ENCODE measurements around the gene AFF3.

The AFF3 gene

DNA sequence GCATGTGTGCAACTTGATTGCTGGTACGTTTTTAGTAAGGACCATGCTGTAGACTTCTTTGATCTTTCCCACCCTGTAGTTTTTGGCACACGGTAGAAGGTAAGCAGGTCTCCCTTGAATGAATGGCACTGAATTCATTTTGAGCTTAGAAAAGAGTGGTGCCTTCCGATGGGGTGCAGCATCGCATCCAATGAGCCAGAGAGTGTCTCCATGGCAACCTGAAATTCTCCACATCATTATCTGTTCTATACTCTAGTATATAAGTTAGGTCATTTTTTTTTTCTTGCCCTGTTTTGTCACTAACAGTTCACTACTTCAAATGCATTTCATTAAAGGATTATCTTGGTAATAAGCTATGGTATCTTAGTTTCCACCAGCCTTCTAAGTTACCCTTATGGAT is 571.4 kb downstream of the AFF3 start:
- no peak for DNase-seq

DNA sequence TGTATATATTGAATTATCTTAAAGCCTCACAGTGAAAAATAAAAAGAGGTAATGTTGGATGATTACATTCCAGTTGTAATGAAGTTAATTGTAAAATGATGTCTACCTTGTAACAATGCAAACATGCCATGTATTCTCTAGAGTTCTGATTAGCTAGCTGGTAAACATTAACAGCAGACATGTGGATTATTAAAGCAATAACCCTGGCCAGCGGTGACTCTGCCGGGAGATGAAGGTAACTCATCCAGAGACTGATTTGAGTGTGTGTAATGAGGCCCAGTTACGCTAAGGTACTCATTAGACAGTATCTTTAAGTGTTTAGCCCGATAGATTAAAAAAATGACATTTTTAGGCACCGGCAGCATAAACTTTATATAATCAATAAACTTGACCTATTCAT is 573.0 kb downstream of the AFF3 start:
- DNase-seq = no peak

DNA sequence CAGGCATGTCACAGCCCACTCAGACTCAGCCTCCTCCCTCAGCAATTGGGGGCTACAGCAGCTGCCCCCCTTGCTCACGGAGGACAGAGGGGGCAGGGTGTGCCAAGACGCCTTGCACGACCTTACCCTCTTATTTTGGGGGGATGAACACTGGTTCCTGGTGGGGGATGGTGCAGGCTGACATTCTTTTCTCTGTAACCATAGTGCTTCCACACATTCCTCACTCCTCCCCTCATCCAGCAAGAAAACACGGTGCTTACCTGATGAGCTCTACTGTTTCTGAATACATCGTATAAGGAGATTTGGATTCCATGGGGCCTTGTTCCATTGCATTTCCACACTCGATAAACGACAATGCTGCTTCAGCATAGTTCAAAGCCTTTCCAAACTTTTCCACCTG is 577.2 kb downstream of the AFF3 start:
- DNase-seq = no peak

DNA sequence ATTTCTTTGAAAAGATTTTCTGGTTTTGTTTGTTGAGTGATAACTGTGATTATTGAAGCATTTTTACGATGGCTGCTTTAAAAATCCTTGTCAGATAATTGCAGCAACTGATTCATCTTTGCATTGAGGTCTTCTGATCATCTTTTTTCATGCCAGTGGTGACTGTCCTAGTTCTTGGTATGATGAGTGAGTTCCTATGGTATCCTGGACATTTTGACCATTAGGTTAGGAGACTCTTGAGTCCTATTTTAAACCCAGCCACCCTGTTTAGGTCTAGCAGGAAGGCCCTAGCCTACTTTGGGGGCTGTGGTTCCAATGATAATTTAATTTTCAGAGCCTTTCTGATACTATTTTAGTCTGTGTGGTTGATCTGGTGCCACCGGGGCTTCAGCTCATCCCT is 579.9 kb downstream of the AFF3 start:
- DNase-seq = no peak

DNA sequence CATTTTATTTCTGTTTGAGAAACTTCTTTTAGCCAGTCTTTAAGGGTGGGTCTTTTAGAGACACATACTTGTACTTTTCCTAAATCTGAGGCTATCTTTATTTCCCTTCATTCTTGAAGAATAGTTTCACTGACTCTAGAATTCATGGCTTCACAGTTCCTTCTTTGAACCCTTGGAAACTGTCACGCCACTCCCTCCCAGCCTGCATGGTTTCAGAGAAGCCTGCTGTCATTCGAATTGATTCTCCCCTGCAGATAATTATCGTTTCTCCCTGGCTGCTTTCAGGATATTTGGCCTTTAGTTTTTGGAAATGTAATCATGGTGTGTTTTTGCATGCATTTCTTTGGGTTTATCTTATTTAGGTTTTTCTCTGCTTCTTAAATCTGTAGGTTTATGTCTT is 580.6 kb downstream of the AFF3 start:
- no peak for DNase-seq

DNA sequence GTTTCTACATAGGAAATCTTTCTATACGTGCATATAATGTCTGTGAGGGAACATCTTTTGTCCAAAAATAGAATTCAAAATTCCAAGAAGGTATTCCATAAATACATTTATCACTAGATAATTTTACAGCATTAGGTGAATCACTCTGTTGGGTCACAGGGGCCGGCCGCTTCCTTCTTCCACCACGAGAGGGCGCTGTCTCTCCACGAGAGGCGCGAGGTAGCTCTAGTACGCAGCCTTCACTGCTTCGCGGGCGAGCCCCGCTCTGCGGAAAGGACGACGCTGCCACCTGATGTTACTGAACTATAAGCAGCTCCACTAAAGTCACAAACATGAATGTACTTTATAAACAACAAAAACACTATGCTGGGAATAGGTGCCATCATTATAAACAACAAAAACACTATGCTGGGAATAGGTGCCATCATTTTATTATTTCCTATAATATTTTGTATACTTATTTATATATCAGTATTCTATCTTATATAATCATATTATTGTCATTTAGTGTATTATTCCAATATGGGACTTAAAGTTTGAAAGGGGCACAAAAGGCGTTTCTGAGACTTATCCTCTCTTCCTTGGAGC is 583.2 kb downstream of the AFF3 start:
- DNase-seq = peak; percentile 26

DNA sequence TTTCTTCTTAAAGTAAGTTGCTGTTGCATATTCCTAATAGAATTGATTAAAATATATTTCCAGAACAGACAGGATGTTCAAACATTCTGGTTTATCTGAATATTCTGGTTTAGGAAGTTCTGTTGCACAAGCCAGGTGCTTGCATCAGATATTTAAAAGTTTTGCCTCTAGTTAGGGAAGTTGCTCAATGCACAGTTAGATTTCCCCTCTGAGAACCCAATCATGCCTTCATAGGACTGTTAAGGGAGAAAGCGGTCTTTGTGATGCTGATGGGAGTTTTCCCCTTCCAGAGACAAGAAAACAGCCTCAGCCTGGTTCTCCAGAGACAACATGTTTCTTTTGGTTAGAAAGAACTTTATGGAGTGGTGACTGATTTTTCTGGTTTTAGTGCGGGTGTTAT is 587.0 kb downstream of the AFF3 start:
- no peak for DNase-seq

DNA sequence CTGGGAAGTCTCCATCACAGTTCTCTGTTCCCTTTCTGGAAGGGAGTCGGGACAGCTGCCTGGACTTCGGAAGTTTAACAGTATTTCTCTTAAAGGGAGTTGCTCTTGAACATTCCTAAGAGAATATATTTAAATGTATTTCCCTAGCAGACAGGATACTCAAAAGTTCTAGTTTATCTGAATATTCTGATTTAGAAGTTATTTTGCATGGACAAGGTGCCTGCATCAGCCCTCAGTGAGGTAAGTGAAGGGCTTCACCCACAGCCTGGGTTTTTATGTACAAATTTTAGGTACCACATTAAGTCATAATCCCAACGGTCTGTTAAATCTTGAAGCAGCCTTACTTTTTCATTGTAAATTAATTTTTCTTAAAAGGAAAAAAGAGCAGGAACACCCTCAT is 587.5 kb downstream of the AFF3 start:
- no peak for DNase-seq

DNA sequence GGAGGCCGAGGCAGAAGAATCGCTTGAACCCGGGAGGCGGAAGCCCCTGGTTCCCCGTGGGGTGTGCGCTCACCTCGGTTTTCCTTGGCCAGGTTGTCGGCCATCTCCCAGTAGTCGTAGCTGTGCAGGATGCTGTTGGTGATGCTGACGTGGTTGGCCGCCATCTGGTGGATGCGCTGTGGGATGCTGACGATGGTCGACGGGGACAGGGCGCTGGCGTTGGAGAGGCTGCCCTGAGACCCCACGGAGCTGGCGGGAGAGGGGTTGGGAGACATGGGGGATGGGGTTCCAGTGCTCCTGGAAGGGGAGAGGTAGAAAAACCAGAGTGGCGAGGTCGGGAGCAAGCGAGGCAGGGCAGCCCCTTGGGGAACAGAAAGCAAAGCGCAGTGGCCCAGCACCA is 588.2 kb downstream of the AFF3 start:
- no peak for DNase-seq

DNA sequence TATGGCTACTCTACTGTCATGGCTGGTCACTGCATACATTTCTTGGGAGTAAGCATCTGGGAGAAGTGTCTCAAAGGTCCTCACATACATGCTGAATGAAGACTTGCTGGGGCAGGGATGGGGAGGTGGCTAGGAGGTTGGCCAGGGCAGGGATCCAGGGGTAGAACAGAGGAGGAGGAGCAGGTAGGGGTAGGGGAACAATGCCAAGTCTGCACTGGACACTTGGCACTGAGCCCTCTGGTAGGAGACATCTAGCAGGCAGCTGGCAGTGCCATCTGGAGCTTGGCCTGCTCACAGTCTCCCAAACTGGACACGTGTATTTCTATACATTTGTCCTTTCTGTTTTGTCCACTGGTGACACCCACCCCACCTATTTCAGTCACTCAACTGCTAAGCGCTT is 589.9 kb downstream of the AFF3 start:
- peak; percentile 18 for DNase-seq

DNA sequence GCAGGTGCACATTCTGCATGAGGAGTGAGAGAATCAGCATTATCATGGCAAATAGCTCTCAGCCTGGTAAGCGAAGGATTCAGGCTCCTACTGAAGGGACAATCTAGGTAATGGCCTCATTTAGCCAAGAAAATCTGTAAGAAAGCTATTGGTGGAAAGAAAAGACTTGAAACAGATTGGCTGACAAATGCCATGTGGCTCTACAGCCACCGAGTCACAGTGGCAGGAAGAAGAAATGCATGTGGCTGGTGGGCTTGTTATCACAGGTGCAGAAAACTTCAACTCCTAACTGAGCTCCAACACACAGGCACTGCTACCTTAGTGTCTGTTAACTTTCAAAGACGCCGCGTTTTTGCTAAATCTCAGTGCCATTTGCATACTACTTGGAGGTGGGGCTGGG is 592.0 kb downstream of the AFF3 start:
- no peak for DNase-seq

DNA sequence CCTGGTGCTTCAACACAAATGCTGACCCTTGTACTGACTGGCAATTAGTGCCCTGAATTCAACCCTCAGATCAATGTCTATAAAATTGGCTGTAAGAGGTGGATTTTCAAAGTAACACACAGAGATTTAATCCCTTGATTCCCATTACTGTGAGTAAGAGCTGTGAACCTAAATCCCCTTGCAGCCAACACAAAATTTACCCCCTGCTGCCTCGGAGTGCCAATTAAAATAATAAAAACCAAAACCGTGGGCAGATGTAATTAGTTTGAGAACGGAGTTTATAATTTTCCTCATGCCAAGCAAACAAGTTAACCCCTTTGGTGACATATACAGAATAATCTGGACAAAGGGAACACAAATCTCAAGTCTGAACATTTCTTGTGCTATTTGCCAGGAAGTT is 596.8 kb downstream of the AFF3 start:
- no peak for DNase-seq

DNA sequence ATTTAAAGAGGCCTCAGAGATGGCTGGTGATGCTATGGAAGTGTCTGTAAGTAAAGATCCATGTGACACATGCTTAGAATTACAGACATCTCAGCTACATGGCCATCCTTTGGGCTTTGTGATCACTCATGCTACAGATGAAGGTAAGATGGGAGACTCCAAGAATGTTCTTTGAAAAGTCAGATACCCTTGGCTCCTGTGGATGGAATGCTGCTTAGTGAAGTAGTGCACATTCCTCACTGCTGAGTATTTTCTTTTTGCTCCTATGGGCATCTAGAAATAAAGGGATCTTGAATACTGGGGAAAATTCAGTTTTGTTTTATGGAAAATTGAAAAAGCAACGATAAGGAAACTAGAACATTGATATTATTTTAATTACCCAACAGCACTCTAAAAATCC is 597.3 kb downstream of the AFF3 start:
- no peak for DNase-seq

DNA sequence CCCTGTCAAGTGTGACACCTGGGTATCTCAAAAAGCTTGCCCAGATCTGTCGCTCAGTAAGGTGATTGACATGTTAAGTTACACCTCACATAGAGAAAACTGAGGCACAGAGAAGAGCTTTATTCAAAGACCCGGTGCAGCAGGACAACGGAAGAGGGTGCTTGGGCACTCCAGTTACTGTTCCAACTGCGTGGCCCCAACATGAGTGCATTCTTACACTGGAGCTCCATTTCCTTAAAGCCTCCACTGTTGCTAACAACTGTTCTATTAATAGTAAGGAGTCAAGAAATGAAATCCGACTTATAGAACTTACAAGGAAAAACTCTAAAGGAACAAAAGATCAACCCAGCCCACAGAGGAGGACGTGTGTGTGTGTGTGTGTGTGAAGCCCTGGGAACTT is 597.8 kb downstream of the AFF3 start:
- no peak for DNase-seq

DNA sequence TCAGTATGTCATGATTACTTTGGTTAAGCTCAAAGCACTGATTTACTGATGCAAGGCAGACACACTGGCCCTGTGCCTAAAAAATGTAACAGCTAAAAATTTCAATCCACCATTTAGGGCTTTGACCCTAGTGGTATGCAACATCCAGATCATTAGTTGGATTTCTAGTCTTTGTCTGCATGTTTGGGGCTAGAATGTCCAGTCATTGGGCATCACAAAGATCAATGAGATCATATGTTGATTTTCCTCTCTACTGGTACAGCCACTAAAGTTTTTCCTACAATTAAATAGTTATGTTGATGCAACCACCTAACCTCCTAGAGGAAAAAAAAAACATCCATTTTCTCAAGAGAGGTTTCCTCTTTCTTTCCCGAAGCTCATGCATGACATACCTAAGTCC is 599.1 kb downstream of the AFF3 start:
- no peak for DNase-seq

DNA sequence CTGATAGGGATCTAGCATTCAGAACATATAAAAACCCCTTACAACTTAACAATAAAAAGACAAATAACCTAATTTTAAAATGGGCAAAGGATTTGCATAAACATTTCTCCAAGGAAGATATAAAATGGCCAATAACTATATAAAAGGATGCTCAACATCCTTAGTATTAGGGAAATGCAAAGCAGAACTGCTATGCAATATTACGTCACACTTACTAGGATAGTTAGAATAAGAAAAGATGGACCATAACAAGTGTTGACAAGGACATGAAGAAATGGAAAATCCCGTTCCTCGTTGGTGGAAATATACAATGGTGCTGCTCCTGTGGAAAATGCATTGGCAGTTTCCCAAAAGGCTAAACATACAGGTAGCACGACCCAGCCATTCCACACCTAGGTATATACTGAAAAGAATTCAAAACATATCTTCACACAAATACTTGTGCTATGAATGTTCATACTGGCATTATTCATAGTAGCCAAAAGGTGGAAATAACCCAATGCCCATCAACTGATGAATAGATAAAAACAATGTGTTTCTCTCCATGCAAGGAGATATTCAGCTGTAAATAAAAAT is 604.4 kb downstream of the AFF3 start:
- no peak for DNase-seq

DNA sequence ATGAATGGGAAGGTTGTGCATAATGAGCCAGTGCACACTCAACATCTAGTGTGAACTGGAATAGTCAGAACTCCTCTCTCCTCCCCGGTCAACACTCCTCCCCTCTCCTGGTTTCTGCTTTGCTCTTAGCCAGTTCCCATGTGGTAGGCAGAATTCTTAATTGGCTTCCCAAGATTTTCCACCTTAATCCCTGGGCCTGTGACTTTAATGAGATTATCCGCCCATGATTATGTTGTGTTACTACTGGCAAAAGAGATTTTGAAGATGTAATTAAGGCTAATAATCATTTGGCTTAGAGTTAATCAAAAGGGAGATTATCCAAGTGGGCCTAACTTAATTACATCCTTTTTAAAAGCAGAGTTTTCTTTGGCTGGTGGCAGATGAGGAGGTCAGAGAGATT is 618.3 kb downstream of the AFF3 start:
- DNase-seq = no peak

DNA sequence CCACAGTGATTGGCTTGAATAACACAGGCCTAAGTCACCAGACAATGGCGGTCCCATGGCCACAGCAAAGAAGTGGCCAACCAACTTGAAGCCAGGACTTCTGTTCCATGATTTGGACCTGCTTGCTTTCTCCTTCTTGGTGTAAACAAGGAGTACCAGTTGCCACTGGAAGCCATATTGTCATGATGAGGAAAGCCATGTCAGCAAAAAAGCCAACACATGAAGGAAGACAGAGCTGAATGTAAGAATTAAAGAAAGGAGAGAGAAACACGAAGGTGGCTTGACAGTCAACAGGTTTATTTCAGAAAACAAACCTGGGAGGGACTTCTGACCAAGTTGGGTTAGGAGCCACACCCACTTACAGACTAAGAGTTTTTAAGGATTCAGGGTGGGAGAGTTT is 620.2 kb downstream of the AFF3 start:
- DNase-seq = no peak

DNA sequence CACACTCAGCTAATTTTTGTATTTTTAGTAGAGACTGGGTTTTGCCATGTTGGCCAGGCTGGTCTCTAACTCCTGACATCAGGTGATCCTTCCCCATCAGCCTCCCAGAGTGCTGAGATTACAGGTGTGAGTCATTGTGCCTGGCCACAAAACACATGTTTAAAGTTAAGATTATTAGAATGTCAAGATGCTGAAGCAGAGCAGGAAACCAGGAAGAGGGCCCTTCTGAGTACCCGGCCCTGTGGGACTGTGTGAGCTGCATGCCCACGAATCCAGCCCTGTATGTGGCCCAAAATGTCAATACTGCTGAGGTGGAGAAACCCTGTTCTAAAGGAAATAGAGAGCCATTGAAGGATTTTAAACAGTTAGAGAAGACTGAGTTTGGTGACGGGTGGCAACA is 621.6 kb downstream of the AFF3 start:
- no peak for DNase-seq

DNA sequence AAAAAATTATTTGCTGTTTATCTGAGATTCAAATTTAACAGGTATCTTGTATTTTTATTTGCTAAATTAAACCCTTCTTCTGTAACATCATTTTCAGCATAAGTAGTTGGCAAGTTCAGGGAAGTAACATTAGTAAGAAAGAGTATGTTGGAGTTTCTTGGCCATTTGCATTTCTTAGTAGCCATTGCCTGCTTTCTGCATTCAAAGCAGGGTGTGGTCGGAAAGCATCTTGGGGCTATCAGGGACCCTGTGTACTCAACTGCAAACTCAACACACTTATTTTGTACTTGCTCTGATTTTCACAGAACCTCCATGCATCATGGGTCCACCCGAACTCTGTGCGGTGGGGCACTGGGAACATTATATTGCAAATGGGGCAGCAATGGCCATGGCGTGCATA is 622.2 kb downstream of the AFF3 start:
- no peak for DNase-seq

DNA sequence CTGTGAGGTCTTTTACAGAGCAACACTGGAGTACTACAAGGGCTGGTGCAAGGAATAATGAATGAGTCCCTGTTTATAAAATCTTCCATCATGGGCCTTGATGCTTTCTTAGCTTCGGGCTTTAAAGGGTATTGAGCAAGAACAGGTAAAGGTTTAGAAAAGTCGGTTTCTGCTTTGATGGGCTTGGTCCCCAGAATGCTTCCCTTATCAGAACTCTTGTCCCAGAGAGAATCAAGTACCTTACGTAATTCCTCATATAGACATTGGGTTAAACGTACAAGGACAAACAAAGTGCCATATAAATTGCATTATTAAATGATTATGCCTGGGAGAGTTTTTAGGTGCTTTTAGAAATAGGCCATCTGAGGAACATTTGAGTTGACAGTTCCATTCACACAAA is 628.0 kb downstream of the AFF3 start:
- no peak for DNase-seq

DNA sequence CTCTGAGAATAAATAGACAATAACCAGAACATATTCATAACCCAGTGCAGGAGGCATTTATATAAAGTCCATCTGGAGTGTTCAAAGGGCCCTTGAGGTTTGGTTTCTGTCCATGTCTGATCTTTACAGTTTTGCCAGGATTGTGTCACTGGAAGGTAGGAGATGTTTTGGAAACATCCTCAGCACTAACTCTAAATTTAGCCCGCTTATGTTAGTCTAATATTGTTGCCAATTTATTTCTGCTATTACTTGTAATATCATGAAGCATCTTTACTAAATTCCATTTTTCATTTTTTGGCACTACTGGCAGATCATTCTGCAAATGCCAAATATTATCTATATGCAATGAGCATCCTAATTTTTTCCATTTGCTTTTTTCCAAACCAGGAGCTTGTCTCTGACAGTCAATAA is 630.2 kb downstream of the AFF3 start:
- DNase-seq = peak; percentile 94

DNA sequence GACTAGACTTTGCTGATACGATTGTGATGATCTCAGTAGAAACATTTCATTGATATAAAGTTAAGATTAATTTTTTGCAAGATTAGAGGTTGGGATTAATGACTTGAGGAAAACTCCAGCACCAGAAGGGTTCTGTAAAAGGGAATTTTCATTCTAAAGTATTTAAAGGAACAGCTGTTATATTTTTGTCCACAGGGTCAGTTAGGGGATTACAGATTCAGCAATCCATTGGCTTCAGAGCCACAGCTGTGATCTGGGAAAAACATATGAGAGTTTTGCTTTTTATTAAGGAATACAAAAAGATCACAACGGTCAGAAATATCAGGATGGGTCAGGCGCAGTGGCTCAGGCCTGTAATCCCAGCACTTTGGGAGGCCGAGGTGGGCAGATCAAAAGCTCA is 633.0 kb downstream of the AFF3 start:
- no peak for DNase-seq

DNA sequence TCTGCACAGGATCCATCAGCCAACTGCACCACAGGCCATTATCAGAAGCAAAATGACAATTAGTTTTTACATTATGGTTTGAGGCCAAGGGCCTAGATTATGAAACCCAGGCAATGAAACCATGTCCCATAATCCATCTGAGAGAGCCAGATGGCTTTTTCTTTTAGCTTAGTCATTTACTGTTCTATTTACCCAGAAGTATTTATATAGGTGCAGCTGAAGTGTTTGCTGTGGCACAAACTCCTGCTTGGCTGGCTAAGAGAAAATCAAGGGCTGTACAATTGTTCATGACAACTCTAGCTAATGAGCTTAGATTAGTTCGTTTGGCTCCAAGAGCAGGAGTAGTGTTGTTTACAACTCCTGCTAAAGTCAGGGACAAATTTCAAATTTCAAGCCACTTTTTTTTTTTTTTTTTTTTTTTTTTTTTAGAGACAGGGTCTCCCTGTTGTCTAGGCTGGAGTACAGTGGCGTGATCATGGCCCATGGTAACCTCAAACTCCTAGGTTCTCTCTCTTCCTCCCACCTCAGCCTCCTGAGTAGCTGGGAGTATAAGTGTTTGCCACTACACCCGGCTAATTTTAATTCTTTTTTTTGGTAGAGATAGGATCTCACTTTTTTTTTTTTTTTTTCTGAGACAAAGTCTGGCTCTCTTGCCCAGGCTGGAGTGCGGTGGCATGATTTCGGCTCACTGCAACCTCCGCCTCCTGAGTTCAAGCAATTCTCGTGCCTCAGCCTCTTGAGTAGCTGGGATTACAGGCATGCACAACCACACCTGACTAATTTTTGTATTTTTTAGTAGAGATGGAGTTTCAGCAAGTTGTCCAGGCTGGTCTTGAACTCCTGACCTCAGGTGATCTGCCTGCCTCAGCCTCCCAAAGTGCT is 634.2 kb downstream of the AFF3 start:
- DNase-seq = peak; percentile 91
